ENCODE data around the gene ZNF30.

Gene ZNF30

DNA sequence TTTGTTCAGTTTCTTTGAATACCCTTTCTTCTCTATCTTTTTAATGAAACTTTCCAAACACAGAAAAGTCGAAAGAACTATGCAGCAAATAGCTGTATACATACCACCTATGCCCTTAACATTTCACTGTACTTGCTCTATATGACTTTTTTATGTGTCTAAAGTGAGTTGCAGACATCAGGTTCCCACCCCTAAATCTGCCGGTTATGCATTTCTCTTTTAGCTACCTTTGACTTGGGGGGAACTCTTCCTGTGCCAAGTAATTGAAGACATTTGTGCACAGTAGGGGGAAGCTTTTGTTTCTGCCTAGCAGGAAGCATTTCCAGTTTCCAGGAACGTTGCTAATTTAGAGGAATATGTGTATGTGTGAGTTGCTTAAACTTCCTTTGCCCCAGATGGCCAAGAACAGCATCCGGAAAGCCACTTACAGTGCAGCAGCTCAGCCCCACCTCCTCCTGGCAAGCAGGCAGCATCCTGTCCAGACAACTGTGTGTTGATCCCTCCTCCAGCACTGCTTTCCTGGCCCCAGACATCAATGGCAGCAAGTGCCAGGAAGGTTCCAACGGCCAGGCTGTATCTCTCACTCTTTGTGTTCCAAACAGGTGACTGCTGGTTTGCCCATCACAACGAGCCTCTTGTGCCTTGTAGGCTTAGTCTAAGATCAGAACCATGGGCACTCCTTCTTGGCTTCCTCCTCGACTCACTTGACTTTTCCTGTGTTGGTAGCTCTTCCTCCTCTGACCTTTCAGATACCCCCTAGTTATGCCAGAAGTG lies 58.7 kb downstream of the ZNF30 start:
- H3K4me3 ChIP-seq (ENCODE audit: low read depth, low read length) = no peak overlapping the region
- POLR2A ChIA-PET = interaction anchor here (0.7 kb wide), 1 partner anchor 22 kb away, joined by 3 read pairs; no protein-coding TSS in a partner anchor

DNA sequence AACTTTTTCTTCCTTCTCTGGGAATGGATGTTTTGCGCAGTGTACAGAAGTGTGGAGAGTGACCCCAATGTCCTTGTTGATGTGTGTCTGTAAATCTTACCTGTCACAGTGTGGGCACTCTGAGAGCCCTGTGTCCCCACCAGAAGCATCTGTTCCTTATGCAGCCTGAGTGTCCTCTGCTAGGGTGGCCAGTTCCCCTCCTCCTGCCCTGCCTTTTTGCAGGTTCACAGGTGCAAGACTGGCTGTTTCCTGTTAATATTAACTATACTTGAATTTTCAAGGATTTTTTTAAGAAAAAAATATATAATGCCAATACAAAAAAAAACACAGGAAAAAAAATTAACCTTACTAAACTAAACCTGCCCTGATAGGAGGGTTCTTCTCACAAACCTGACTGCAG lies 61.4 kb downstream of the ZNF30 start:
- Histone ChIP-seq H3K9me3 (ENCODE audit: control insufficient read depth, insufficient read depth, low read depth, low read length) (peaks cover 7% of the 10 kb centered on the region; the same call in 1 of the 2 replicates), H3K4me1 (ENCODE audit: control insufficient read depth, insufficient read depth, low read length) (no peaks in the 10 kb centered on the region), H3K27ac (ENCODE audit: extremely low read depth, low read depth, low read length) (no peak overlapping the region), H3K4me3 (ENCODE audit: low read depth, low read length) (no peak overlapping the region), H3K36me3 (ENCODE audit: control insufficient read depth in 2 of 2, insufficient read depth in 1 of 2, low read length in 2 of 2) (no peaks in the 10 kb centered on the region; a peak in 1 of 3 replicates)
- ChIA-PET CTCF (interaction anchor here (1.2 to 7.6 kb wide), 3 partner anchors 15 to 56 kb away, joined by 4 to 53 read pairs (median 14); no protein-coding TSS in a partner anchor), POLR2A (interaction anchor here (1.2 kb wide), 1 partner anchor 11 kb away, joined by 5 read pairs; no protein-coding TSS in a partner anchor)
- TF ChIP-seq ZBTB1 (tag by site-specific recombination; IDR thresholded peaks at IDR 0.05) (no peak), ZNF529 (tag by site-specific recombination; IDR thresholded peaks at IDR 0.05; ENCODE audit: insufficient replicate concordance) (no peak)

More for the DNA sequence above, 58.7 kb downstream of the ZNF30 start:
- TF ChIP-seq ZFP3 (tag by site-specific recombination; IDR thresholded peaks at IDR 0.05; ENCODE audit: low read depth) (no peak), ZBTB17 (tag by site-specific recombination; IDR thresholded peaks at IDR 0.05) (peak; percentile 87)
- TF ChIP-seq, protein P1, sequence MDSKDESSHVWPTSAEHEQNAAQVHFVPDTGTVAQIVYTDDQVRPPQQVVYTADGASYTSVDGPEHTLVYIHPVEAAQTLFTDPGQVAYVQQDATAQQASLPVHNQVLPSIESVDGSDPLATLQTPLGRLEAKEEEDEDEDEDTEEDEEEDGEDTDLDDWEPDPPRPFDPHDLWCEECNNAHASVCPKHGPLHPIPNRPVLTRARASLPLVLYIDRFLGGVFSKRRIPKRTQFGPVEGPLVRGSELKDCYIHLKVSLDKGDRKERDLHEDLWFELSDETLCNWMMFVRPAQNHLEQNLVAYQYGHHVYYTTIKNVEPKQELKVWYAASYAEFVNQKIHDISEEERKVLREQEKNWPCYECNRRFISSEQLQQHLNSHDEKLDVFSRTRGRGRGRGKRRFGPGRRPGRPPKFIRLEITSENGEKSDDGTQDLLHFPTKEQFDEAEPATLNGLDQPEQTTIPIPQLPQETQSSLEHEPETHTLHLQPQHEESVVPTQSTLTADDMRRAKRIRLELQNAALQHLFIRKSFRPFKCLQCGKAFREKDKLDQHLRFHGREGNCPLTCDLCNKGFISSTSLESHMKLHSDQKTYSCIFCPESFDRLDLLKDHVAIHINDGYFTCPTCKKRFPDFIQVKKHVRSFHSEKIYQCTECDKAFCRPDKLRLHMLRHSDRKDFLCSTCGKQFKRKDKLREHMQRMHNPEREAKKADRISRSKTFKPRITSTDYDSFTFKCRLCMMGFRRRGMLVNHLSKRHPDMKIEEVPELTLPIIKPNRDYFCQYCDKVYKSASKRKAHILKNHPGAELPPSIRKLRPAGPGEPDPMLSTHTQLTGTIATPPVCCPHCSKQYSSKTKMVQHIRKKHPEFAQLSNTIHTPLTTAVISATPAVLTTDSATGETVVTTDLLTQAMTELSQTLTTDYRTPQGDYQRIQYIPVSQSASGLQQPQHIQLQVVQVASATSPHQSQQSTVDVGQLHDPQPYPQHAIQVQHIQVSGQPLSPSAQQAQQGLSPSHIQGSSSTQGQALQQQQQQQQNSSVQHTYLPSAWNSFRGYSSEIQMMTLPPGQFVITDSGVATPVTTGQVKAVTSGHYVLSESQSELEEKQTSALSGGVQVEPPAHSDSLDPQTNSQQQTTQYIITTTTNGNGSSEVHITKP (tag by site-specific recombination; IDR thresholded peaks at IDR 0.05) = peak; percentile 68
- CTCF ChIA-PET = interaction anchor here (0.6 to 7.6 kb wide), 6 partner anchors 10 to 344 kb away, joined by 3 to 53 read pairs (median 4); no protein-coding TSS in a partner anchor
- H3K27ac ChIP-seq (ENCODE audit: extremely low read depth, low read depth, low read length) = no peak overlapping the region
- H3K36me3 ChIP-seq (ENCODE audit: control insufficient read depth in 2 of 2, insufficient read depth in 1 of 2, low read length in 2 of 2) = no peaks in the 10 kb centered on the region
- H3K4me1 ChIP-seq (ENCODE audit: control insufficient read depth, insufficient read depth, low read length) = no peaks in the 10 kb centered on the region
- peaks cover 3% of the 10 kb centered on the region; the same call in 1 of the 2 replicates for H3K9me3 ChIP-seq (ENCODE audit: control insufficient read depth, insufficient read depth, low read depth, low read length)

DNA sequence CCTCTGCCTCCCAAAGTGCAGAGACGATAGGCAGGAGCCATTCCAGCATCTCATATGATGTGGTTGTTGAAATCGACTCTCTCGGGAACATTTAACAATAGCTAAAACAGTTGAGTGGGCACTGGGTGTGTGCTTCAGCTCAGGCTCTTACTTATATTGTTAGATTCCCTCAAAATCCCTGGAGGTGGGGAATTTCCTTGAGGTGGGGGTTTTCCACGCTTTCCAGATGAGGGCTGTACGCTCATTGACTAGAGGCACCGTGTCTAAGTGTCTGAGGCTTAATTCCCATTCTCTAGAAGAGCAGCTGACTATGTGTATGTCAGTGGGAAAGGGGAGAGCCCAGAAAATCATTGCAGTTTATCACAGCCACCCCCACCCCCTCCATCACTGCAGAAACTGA lies 62.6 kb downstream of the ZNF30 start:
- POLR2A ChIA-PET = interaction anchor here (0.8 to 1.3 kb wide), 2 partner anchors 10 to 55 kb away, joined by 6 to 17 read pairs; partner anchors contain the start of gene GRAMD1A

DNA sequence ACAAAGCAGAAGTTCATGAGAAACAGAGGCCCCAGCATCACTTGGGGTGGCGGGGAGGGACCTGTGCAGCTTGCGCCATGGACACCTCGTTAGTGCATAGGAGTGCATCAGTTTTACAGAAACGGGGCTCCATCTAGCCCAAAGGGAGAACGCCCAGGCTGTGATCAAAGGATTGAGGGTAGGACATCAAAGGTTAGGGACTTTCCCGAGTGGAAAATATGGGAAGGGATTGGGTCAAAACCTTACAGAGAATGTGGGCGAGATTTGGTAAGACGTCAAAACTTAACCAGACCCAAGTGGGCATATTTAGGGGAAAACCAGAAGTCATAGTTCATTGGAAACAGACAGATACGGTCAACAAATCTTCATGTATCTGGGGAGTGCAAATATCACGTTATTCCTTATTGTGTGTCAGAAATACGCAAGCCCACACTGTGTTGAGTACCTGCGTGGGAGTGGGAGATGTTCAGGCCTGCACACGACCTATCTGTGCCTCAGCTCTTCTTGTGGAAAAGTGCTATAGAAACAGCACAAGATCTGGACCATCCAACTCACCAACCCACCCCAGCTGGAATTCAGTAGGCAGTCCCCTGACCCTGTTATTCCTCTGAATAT lies 64.0 kb downstream of the ZNF30 start:
- TF ChIP-seq ZFHX2 (tag by site-specific recombination; conservative IDR thresholded peaks at IDR 0.05) (peak; percentile 34; the same call in 1 of the 2 replicates), ZNF121 (tag by site-specific recombination; IDR thresholded peaks at IDR 0.05) (no peak), EGR2 (tag by site-specific recombination; IDR thresholded peaks at IDR 0.05; ENCODE audit: low read depth) (peak; percentile 71)
- POLR2A ChIA-PET = interaction anchor here (0.7 to 1.0 kb wide), 2 partner anchors 9 to 171 kb away, joined by 3 to 4 read pairs; no protein-coding TSS in a partner anchor
- H3K4me3 ChIP-seq (ENCODE audit: low read depth, low read length) = no peak overlapping the region
- H3K36me3 ChIP-seq (ENCODE audit: control insufficient read depth in 2 of 2, insufficient read depth in 1 of 2, low read length in 2 of 2) = no peaks in the 10 kb centered on the region; a peak in 1 of 3 replicates
- H3K27ac ChIP-seq (ENCODE audit: extremely low read depth, low read depth, low read length) = no peak overlapping the region
- H3K9me3 ChIP-seq (ENCODE audit: control insufficient read depth, insufficient read depth, low read depth, low read length) = peaks cover 4% of the 10 kb centered on the region; the same call in 1 of the 2 replicates
- CTCF ChIA-PET = interaction anchor here (0.7 to 1.0 kb wide), 4 partner anchors 17 to 144 kb away, joined by 3 read pairs; partner anchors contain the start of gene LGI4
- no peaks in the 10 kb centered on the region for H3K4me1 ChIP-seq (ENCODE audit: control insufficient read depth, insufficient read depth, low read length)

More for the DNA sequence above, 62.6 kb downstream of the ZNF30 start:
- H3K9me3 ChIP-seq (ENCODE audit: control insufficient read depth, insufficient read depth, low read depth, low read length) = peaks cover 4% of the 10 kb centered on the region; the same call in 1 of the 2 replicates
- CTCF ChIA-PET = interaction anchor here (1.1 to 1.9 kb wide), 3 partner anchors 12 to 55 kb away, joined by 4 to 14 read pairs (median 5); no protein-coding TSS in a partner anchor
- H3K27ac ChIP-seq (ENCODE audit: extremely low read depth, low read depth, low read length) = no peak overlapping the region
- no peak overlapping the region for H3K4me3 ChIP-seq (ENCODE audit: low read depth, low read length)
- H3K36me3 ChIP-seq (ENCODE audit: control insufficient read depth in 2 of 2, insufficient read depth in 1 of 2, low read length in 2 of 2) = no peaks in the 10 kb centered on the region; a peak in 1 of 3 replicates
- no peaks in the 10 kb centered on the region for H3K4me1 ChIP-seq (ENCODE audit: control insufficient read depth, insufficient read depth, low read length)
- TF ChIP-seq ZNF140 (tag by site-specific recombination; IDR thresholded peaks at IDR 0.05) (no peak), ZNF394 (tag by site-specific recombination; IDR thresholded peaks at IDR 0.05; ENCODE audit: borderline replicate concordance) (no peak)
